Activated effector memory CD4-positive, alpha-beta T cell treated with Interleukin-2 at 50 U/mL for 16 hours (primary cell): Measurements from ENCODE around the gene TMEM182.

Experiments
- DNase-seq: peaks from one replicate; pipeline ENCODE4 v3.0.0-alpha.2; 2020

The TMEM182 gene

DNA sequence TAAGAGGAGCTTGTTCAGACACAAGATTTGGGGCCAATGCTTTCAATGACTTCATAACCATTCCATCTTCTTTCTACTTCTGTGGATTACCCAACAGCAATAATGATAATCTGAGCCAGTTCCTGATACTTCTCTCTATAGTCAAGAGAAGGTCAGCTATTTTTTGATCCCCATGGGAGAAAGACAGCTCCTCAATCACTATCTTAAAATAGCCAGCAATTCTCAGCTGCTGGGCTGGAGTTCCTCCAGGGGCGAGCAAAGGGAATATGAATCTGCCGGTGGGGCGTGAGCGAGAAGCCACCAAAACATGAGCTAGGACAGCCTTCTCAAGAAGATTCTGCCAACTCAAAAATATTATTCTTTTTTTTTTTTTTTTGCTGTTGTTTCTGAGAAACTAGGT, at the start of gene TMEM182:
TMEM182 (plus strand) TSS at position 269 of the 400 bp plus-strand sequence. CDS start 187 bp downstream, outside the sequence.
- no peak for DNase-seq

DNA sequence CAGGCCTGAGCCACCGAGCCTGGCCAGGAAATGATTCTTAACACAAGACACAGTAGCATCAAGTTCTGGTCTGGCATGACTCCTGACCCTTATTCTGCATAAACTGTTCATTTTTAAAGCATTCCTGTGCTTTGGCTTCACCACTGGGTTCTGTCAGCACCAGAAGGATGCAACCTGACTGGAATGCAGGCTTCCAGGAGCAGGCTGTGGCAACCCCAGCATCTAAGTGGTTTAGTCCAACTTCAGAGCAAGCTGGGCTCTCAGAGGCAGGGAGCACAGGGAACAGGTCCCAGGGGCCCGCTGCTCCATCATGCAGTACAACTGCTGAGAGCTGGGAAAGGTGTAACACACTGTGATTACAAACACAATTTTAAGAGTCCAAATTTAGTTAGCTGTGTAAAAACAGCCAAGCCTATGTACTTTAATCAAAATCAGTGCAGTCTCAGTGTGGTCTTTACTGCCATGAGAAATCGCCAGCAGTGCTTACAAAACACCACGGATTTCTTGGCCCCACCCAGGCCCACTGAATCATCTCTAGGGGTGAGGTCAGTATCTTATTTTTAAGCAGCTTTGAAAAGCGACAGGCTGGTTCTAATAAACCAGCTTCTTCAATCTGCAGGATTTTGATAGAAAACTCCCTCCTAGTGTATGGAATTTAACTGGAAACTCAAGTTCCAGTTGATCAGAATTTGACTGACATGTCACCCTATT, 44.4 kb upstream of the TMEM182 start:
- no peak for DNase-seq

- DNase-seq = no peak
Observed at GRCh38 chr2:102718387-102719316, 43.2 kb upstream of the TMEM182 start.

DNA sequence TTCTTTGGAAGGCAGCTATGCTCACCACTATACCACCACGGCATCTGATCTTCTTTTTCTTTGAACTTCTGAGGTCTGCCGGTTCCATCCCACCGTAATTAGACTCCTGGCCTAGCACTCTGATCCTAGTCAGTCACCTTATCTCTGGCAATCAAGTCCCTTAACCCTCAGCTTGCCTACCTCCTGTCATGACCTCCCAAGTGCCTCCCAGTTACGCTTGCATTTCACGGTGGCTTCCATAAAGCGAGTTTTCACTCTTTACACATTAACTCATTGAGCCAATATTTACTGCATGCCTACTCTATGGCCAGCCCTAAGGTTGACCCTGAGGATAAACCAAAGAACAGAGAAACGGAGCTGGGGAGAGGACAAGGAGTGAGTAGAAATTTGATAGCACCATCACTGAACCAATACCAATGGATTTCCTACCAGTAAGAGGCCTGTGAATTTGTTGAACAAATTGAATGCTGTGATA, 37.8 kb upstream of the TMEM182 start:
- DNase-seq = no peak

- DNase-seq = no peak
Observed at GRCh38 chr2:102724553-102724952, 37.3 kb upstream of the TMEM182 start.

- no peak for DNase-seq
Observed at GRCh38 chr2:102726128-102727087, 35.4 kb upstream of the TMEM182 start.

DNA sequence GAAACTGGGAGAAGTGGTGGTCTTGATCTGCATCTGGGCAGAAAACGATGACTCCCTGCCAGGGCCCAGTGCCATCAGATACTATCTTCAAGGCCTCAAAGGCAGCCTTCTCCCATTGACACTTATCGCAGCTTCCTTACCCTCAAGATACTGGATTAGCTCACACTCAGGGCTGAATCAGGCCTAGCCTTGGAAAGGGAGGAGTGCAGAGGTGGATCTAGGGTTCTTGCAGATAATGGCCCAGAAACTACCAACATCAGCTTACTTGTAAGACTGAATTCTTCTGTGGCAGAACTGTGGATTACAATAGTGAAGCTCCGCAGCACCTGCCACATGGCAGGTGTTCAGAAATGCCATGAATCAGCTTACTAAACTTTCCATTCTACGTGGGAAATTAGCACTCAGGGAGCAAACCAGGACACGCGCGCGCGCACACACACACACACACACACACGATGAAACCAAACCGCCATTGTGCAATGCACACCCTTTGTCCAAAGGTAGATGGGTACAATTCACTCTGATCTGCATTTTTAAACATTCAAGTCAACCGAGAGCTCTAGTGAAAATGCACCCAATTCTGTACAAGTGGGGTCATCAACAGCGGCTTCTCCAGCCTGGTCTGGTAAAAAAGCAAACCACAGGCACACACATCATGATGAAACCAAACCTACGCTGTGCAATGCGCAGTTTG, 26.3 kb upstream of the TMEM182 start:
- no peak for DNase-seq

DNA sequence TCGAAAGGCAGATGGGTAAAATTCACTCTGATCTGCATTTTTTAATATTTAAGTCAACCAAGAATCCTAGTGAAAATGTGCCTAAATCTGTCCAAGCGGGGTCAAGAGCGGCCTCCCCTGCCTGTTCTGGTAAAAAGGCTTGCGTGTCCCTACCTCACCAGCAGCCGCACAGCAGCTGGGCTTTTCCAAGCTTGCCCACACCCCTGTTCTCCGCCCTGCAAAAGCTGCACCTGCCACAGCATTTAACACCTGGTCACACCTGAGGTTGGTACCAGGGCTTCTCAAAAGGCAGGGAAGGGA, 25.8 kb upstream of the TMEM182 start:
- no peak for DNase-seq

GRCh38 chr2:102736410-102737409, 25.1 kb upstream of the TMEM182 start:
- peak; percentile 78 for DNase-seq

DNA sequence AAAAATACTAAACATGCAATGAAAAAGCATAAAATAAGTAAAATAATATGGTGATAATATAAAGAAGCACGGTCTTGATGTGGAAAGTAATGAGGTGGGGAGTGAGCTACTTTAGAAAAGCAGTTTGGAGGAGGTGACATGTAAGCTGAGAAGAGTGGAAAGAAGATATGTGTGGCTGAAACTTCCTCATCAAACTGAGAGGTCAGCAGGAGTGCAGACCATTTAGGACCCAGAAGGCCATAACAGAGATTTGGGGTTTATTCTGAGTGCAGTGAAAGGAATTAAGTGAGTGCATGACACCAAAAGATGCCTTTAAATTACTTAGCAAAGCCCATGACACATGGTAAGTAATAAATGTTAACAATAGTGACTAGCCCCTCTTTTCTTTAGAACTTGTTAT, 24.4 kb upstream of the TMEM182 start:
- DNase-seq = no peak

DNA sequence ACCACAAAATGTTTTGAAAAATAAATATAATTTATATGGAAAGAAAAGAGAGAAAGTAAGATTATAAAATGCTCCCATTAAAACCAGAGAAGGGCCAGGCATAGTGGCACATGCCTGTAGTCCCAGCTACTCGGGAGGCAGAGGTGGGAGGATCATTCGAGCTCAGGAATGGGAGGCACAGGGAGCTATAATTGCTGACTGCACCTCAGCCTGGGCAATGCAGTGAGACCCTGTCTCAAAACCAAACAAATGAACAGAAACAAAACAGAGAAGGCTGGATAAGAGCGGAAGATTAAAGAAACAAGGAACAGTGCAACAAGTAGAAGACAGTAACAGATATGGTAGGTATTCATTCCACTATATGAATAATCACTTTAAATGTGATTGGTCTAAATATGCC, 18.6 kb upstream of the TMEM182 start:
- no peak for DNase-seq

DNA sequence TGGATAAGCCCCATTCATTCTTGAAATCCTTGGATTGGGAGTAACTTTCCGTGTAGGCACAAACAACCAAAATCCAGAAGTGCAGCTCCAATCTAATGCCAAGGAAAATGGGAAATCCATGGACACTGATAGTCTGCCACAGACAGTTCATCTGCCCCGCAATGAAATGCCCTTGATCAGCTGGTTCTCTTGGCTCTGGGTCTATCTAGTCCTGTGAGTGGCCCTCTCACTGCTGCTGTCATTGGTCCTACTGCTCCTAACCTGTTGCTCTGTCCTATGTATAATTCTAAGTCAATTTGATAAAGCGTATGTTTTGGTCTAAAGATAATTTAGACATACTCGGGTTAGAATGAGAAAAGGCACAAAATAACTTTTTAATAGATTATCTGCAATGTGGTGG, 13.7 kb upstream of the TMEM182 start:
- no peak for DNase-seq

- no peak for DNase-seq
Observed at GRCh38 chr2:102749938-102750337, 11.9 kb upstream of the TMEM182 start.

DNA sequence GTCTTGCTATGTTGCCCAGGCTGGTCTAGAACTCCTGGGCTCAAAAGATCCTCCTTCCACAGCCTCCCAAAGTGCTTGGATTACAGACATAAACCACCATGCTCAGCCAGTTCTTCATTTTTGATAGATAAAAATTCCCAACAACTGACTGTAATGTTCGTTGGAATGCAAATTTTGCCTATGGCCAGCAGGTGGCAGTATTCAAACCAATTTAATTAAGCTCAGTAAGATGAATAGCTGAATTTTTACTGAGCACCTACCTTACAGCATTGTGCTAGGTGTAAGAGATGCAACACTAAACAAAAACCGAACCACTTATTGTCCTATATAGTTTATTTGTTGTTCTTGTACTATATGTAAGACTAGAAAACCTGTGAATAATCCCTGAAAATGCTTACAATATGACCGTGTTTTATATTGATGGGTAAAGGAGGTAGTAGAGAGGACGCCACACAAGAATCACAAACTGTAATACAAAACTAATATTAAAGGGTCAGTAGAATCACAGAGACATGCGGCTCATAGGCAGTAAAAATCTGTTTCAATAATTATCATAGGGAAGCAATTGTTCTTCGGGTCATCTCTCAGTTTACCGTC, 8.2 kb upstream of the TMEM182 start:
- DNase-seq = no peak

DNA sequence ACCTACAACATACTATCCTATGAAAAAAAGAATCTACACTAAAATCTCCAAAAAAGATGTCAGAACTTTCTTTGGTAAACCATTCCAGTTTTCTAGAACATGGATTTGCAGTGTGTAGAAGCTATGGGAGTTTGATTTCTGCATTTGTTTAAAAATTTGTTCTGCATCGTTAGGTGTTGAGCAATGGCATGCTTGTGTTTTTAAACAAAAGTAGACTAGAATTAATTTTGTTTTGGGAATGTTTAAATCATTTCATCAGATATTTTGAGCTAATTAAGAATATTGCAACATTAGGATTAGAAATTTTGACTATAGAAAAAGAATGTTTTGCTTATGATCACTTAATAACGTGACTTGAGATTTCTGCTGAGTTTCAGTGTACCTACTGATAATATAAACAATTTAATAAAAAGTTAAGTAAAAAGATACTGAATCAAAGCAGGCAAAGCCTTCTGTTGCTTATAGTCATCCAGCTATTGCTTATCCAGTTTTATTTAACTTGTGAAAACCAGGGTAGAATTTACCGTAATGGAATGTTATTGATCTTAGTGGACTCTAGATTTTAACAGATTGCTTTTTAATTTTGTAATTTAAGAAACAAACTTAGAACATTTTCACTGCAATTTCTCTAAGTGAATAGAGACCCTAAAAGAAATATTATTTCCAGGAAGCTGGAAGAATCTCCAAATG, 7.2 kb upstream of the TMEM182 start:
- DNase-seq = no peak

- DNase-seq = no peak
Observed at GRCh38 chr2:102755284-102755683, 6.5 kb upstream of the TMEM182 start.

DNA sequence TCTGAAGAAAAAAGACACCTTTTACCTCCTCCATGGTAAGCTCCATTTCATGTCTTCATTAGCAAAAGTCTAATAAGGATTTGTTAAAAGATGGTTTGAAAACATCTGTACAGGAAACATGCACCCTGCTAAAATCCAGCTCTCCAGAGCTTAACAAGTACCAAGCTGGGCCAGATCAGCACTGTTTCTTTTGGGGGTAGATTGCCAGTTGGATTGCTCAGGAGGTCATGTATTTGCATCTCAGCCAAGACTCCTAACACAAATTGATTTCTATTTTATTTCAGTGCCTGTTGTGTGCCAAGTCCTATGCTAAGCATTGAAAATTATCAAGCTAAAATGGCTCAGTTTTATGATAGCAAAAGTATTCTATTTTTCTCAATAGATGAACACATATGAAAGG, 3.4 kb upstream of the TMEM182 start:
- DNase-seq = no peak

GRCh38 chr2:102764083-102764482, 2.3 kb downstream of the TMEM182 start:
- DNase-seq = no peak

DNA sequence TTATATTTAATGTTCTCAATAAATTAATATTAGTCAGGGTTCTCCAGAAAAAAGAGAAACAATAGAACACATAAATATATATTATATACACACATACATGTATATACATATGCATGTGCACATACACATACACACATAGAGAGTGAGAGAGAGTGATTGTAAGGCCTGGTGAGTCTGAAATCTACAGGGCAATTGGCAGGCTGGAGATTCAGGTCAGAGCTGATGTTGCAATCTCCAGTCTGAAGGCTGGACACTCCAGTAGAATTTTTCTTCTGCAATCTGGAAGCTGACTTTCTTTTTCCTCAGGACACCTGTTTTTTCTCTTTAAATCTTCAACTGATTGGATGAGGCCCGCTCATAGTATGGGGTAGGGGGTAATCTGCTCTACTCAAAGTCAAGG, 3.2 kb downstream of the TMEM182 start:
- no peak for DNase-seq

DNA sequence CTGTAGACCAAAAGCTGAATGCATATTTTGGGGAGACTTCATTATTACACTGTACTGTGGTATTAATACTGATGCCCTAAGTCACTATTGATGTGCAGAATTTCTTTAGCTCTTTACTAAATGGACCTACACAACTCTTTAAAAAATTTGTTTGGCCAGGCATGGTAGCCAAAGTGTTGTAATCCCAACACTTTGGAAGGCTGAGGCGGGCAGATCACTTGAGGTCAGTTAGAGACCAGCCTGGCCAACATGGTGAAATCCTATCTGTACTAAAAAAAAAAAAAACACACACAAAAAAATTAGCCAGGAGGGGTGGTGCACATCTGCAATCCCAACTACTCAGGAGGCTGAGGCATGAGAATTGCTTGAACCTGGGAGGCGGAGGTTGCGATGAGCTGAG, 6.4 kb downstream of the TMEM182 start:
- DNase-seq = no peak
